Neuronal stem cell (in vitro differentiated cells): ENCODE data around the gene TTC28.

Source experiments
- DNase-seq: peaks from one replicate; pipeline ENCODE4 v3.0.0-alpha.2; 2013; ENCODE audit warnings: low spot score
- H2AFZ ChIP-seq: one replicate; pipeline ENCODE4 v1.6.1; 2013; ENCODE audit warnings: mild to moderate bottlenecking, low read length, inconsistent platforms
- H2AK5ac ChIP-seq: 2 replicates; pipeline ENCODE4 v1.6.1; 2013; ENCODE audit warnings: low read depth, mild to moderate bottlenecking, inconsistent platforms, low read length, moderate library complexity, mixed read lengths
- H2BK120ac ChIP-seq: 2 replicates; pipeline ENCODE4 v1.6.1; 2013; ENCODE audit warnings: low read depth, mild to moderate bottlenecking, inconsistent platforms, low read length, moderate library complexity, mixed read lengths
- H2BK12ac ChIP-seq: one replicate; pipeline ENCODE4 v1.6.1; 2013; ENCODE audit warnings: low read length, inconsistent platforms
- H2BK15ac ChIP-seq: 2 replicates; pipeline ENCODE4 v1.6.1; 2013; ENCODE audit warnings: mild to moderate bottlenecking, low read length, inconsistent platforms, mixed read lengths
- H2BK5ac ChIP-seq: one replicate; pipeline ENCODE4 v1.6.1; 2013; ENCODE audit warnings: inconsistent platforms, mild to moderate bottlenecking, low read length, moderate library complexity
- H3K14ac ChIP-seq: one replicate; pipeline ENCODE4 v1.6.1; 2013; ENCODE audit warnings: low read length, inconsistent platforms
- H3K18ac ChIP-seq: 2 replicates; pipeline ENCODE4 v1.6.1; 2013; ENCODE audit warnings: low read length, inconsistent platforms
- H3K23ac ChIP-seq: 2 replicates; pipeline ENCODE4 v1.6.1; 2013; ENCODE audit warnings: low read depth, mild to moderate bottlenecking, mixed read lengths, low read length, inconsistent platforms; ENCODE audit not compliant: poor library complexity
- H3K27ac ChIP-seq: replicated peaks from 3 replicates; pipeline ENCODE4 v1.5.1; 2013; ENCODE audit warnings: low read length, inconsistent platforms
- H3K27me3 ChIP-seq, 3 experiments: 2 replicates each; pipeline ENCODE4 v1.6.1; 2013; ENCODE audit warnings: low read length in 3 of 3, mild to moderate bottlenecking in 2 of 3, inconsistent platforms in 1 of 3, low read depth in 1 of 3, mixed read lengths in 1 of 3, moderate library complexity in 1 of 3; ENCODE audit not compliant: control insufficient read depth in 3 of 3, insufficient read depth in 3 of 3
- H3K36me3 ChIP-seq, 2 donors: replicated peaks in 1 of 2; 2 replicates each; pipeline ENCODE4 v1.6.1; 2013; ENCODE audit warnings: low read length in 2 of 2; ENCODE audit not compliant: control insufficient read depth in 2 of 2, insufficient read depth in 2 of 2
- H3K4ac ChIP-seq: 2 replicates; pipeline ENCODE4 v1.6.1; 2013; ENCODE audit warnings: inconsistent platforms, mild to moderate bottlenecking, low read length, moderate library complexity
- H3K4me1 ChIP-seq, 2 donors: 1 replicate in 1 of 2; 2 replicates in 1 of 2; pipeline ENCODE4 v1.6.1; 2013; ENCODE audit warnings: low read length in 2 of 2, low read depth in 1 of 2; ENCODE audit not compliant: control insufficient read depth in 2 of 2, insufficient read depth in 1 of 2
- H3K4me2 ChIP-seq: one replicate; pipeline ENCODE4 v1.6.1; 2013; ENCODE audit warnings: mild to moderate bottlenecking, low read length, inconsistent platforms; ENCODE audit not compliant: insufficient read depth, poor library complexity, severe bottlenecking
- H3K4me3 ChIP-seq, 2 donors: 2 replicates each; pipeline ENCODE4 v1.5.1; 2013; ENCODE audit warnings: low read length in 2 of 2, mild to moderate bottlenecking in 2 of 2, inconsistent platforms in 1 of 2, moderate library complexity in 1 of 2
- H3K79me1 ChIP-seq: one replicate; pipeline ENCODE4 v1.6.1; 2013; ENCODE audit warnings: low read depth, mild to moderate bottlenecking, inconsistent platforms, low read length, moderate library complexity
- H3K9ac ChIP-seq: one replicate; pipeline ENCODE4 v1.6.1; 2013; ENCODE audit warnings: mild to moderate bottlenecking, low read depth, low read length, inconsistent platforms; ENCODE audit not compliant: poor library complexity
- H3K9me3 ChIP-seq, 2 donors: replicated peaks in 1 of 2; 2 replicates each; pipeline versions ENCODE3 to v1.6.1; 2013; ENCODE audit warnings: low read length in 2 of 2, mild to moderate bottlenecking in 2 of 2, inconsistent platforms in 1 of 2, low read depth in 1 of 2, mixed read lengths in 1 of 2, moderate library complexity in 1 of 2; ENCODE audit not compliant: control insufficient read depth in 2 of 2, insufficient read depth in 1 of 2
- H4K8ac ChIP-seq: one replicate; pipeline ENCODE4 v1.6.1; 2013; ENCODE audit warnings: low read depth, mild to moderate bottlenecking, inconsistent platforms, low read length, moderate library complexity
- H4K91ac ChIP-seq: one replicate; pipeline ENCODE4 v1.6.1; 2013; ENCODE audit warnings: low read length, low read depth, mild to moderate bottlenecking, inconsistent platforms; ENCODE audit not compliant: poor library complexity
- WGBS, 2 donors: extraction: QIAGEN DNeasy Blood & Tissue Kit; methylation state at CpG; one replicate each; pipeline ENCODE4 v1.1.7; 2013; ENCODE audit warnings: missing lambda C conversion rate in 2 of 2, mixed read lengths in 1 of 2; ENCODE audit not compliant: insufficient read length in 2 of 2, insufficient replicate concordance in 1 of 2; ENCODE audit errors: extremely low coverage in 2 of 2; 5-methylcytosine and 5-hydroxymethylcytosine counted together

Gene TTC28

DNA sequence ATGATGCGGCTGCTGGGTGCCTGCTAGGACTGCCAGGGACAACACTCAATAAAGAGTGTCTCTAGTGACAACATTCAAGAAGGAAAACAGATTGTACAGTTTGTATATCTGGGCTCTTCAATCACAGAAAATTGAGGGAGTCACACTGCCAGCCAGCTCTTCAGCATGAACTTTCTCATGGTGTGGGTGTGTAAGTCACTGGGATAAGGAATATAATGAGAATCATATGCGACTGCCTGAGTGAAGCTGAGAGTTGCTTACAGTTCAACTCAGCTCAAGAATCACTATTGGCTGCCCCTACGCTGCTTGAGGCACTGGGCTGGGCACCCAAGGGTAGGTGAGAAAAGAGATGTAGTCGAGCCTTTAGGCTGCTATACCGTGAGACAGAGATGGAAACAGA, 432.5 kb downstream of the TTC28 start:
- no peaks in the 10 kb centered on the region for H3K27me3 ChIP-seq
- H3K23ac ChIP-seq = no peak overlapping the region
- H3K18ac ChIP-seq = no peak overlapping the region
- H2AK5ac ChIP-seq = no peak overlapping the region
- no peak overlapping the region for H2BK120ac ChIP-seq
- no peak overlapping the region for H3K4ac ChIP-seq
- no CpG with 5 or more reads among the region's 5 CpGs for WGBS, 2 donors
- H3K27ac ChIP-seq = no peak overlapping the region
- H3K79me1 ChIP-seq = peaks cover 2% of the 10 kb centered on the region
- no peaks in the 10 kb centered on the region for H3K36me3 ChIP-seq
- DNase-seq = no peak
- peaks cover 6 to 18% of the 10 kb centered on the region in 2 donors for H3K4me1 ChIP-seq
- H2BK12ac ChIP-seq = no peak overlapping the region
- H3K4me3 ChIP-seq = no peak overlapping the region
- H2BK5ac ChIP-seq = no peak overlapping the region
- no peak overlapping the region for H2BK15ac ChIP-seq
- no peak overlapping the region for H4K8ac ChIP-seq
- H2AFZ ChIP-seq = no peak overlapping the region
- H3K14ac ChIP-seq = no peak overlapping the region
- no peak overlapping the region for H3K9ac ChIP-seq
- no peaks in the 10 kb centered on the region for H3K9me3 ChIP-seq
- no peak overlapping the region for H4K91ac ChIP-seq
- H3K4me2 ChIP-seq = no peak overlapping the region

DNA sequence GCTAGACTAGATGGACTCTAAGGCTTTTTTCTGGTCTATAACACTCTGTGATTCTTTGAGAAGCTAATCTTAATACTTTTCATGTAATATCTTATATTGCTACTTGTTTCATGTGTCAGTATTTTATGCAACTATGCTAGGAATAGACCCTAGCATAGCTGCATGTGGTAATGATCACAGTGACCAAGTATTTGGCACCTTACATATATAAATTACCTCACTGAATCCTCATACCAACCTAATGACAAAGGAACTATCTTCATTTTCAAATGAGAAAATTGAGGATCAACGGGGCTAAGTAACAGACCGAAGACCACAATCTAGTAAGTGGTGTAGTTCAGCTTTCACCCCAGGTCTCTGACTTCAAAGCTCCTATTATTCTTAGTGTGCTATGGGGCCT, 433.2 kb downstream of the TTC28 start:
- Histone ChIP-seq H3K36me3 (no peaks in the 10 kb centered on the region), H3K27ac (no peak overlapping the region), H3K4me2 (no peak overlapping the region), H3K18ac (no peak overlapping the region), H3K23ac (no peak overlapping the region), H2BK15ac (no peak overlapping the region), H3K27me3 (no peaks in the 10 kb centered on the region), H3K79me1 (peaks cover 2% of the 10 kb centered on the region), H3K9ac (no peak overlapping the region), H4K8ac (no peak overlapping the region), H2BK120ac (no peak overlapping the region), H4K91ac (no peak overlapping the region), H3K4me3 (no peak overlapping the region), H3K14ac (no peak overlapping the region), H2BK12ac (no peak overlapping the region), H2AK5ac (no peak overlapping the region), H3K4me1 (peaks cover 6 to 18% of the 10 kb centered on the region in 2 donors), H3K9me3 (no peaks in the 10 kb centered on the region), H2BK5ac (no peak overlapping the region), H2AFZ (no peak overlapping the region), H3K4ac (no peak overlapping the region)
- no peak for DNase-seq
- WGBS, 2 donors = no CpG with 5 or more reads among the region's 2 CpGs

DNA sequence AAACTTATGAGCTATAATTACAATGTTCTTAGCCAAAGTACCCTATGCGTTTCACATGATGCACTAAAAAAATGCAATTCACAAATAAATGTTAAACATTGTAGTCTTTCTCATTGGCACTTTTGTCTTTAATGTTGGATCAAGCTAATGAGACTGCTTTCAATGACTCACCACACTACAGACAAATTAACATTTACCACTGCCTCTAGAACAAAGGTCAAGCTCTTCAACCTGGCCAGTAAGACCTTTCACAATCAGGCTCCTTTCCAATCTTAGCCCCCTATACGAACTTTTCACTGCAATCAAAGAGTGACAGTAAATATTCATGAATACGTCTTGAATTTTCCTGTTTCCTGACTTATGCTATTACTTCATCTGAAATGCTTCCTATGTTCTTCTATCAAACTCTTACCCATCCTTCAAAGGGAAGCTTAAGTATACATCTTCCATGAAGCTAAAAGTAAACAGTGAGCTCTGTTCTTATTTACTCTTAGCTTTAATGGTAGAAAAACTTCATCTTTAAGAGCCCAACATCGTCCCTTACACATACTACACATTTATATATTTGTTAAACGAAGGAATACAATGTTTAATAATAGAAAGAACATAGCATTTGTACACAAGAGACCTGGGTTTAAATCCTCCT, 433.9 kb downstream of the TTC28 start:
- Histone ChIP-seq H3K14ac (no peak overlapping the region), H2AFZ (no peak overlapping the region), H2BK5ac (no peak overlapping the region), H3K9ac (no peak overlapping the region), H3K36me3 (no peaks in the 10 kb centered on the region), H3K23ac (no peak overlapping the region), H3K4me2 (no peak overlapping the region), H2BK12ac (no peak overlapping the region), H3K27me3 (no peaks in the 10 kb centered on the region), H3K18ac (no peak overlapping the region), H3K27ac (no peak overlapping the region), H2BK15ac (no peak overlapping the region), H2BK120ac (no peak overlapping the region), H2AK5ac (no peak overlapping the region), H3K4me1 (peaks cover 6 to 18% of the 10 kb centered on the region in 2 donors), H4K8ac (no peak overlapping the region), H3K9me3 (no peaks in the 10 kb centered on the region), H4K91ac (no peak overlapping the region), H3K4me3 (no peak overlapping the region), H3K4ac (no peak overlapping the region), H3K79me1 (peaks cover 2% of the 10 kb centered on the region)
- WGBS, 2 donors = no CpG with 5 or more reads among the region's 5 CpGs
- no peak for DNase-seq

DNA sequence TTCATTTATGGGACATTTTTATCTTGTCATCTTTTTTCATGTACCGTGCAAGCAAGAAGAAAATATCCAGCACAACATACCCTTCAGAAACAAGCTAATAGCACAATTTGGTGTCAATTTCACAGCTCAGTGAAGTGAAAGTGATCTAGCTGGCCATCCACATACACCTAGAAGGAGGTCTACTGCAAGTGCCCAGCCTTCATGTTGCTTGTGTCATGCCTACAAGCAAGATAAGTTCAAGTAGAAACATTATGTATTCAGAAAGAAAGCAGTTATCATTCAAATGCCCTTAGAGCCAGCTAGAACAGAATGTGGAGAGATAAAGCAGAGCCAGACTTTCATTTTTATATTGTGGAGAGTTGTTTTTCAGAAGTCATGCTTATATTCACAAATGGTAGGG, 434.9 kb downstream of the TTC28 start:
- no peak overlapping the region for H4K91ac ChIP-seq
- H3K27me3 ChIP-seq = no peaks in the 10 kb centered on the region
- H3K36me3 ChIP-seq = no peaks in the 10 kb centered on the region
- H3K4ac ChIP-seq = no peak overlapping the region
- DNase-seq = no peak
- H3K4me1 ChIP-seq = peaks cover 6 to 18% of the 10 kb centered on the region in 2 donors
- no peak overlapping the region for H2BK5ac ChIP-seq
- no peak overlapping the region for H2BK12ac ChIP-seq
- H3K9ac ChIP-seq = no peak overlapping the region
- H4K8ac ChIP-seq = no peak overlapping the region
- H2BK15ac ChIP-seq = no peak overlapping the region
- no peak overlapping the region for H3K23ac ChIP-seq
- H3K4me2 ChIP-seq = no peak overlapping the region
- no peak overlapping the region for H2AK5ac ChIP-seq
- no peak overlapping the region for H2BK120ac ChIP-seq
- H3K18ac ChIP-seq = no peak overlapping the region
- no peaks in the 10 kb centered on the region for H3K9me3 ChIP-seq
- H3K4me3 ChIP-seq = no peak overlapping the region
- WGBS, 2 donors = no CpG with 5 or more reads among the region's 1 CpG
- H3K27ac ChIP-seq = no peak overlapping the region
- H3K14ac ChIP-seq = no peak overlapping the region
- H2AFZ ChIP-seq = no peak overlapping the region
- H3K79me1 ChIP-seq = peaks cover 2% of the 10 kb centered on the region
